ENCODE measurements around the gene TMEM164.

- TF ChIP-seq CTCF (IDR thresholded peaks at IDR 0.05) (no peak), POLR2A (IDR thresholded peaks at IDR 0.05) (no peak)
These were observed 1.9 kb downstream of the TMEM164 start for GRCh38 chrX:110004731-110005369.
